ENCODE measurements around the gene SPARCL1.

The SPARCL1 gene

GRCh38 chr4:87493115-87493514 is 36.1 kb downstream of the SPARCL1 start:
- TF ChIP-seq TAF1 (IDR thresholded peaks at IDR 0.05; ENCODE audit: borderline replicate concordance, insufficient read depth, low read length) (no peak), REST (IDR thresholded peaks at IDR 0.05; ENCODE audit: insufficient read depth in 1 of 2, low read depth in 2 of 2, low read length in 2 of 2) (no peak), SIN3A (IDR thresholded peaks at IDR 0.05; ENCODE audit: borderline replicate concordance, insufficient read depth, low read length) (no peak), POLR2AphosphoS5 (IDR thresholded peaks at IDR 0.05; ENCODE audit: low read depth, low read length) (no peak), FOXP2 (optimal IDR thresholded peaks at IDR 0.05; ENCODE audit: borderline replicate concordance, extremely low read depth, extremely low read length, insufficient read depth) (no peak)

GRCh38 chr4:87491436-87491835 is 37.7 kb downstream of the SPARCL1 start:
- no peak for TF ChIP-seq SIN3A (IDR thresholded peaks at IDR 0.05; ENCODE audit: borderline replicate concordance, insufficient read depth, low read length)
- no peak for TF ChIP-seq REST (IDR thresholded peaks at IDR 0.05; ENCODE audit: insufficient read depth in 1 of 2, low read depth in 2 of 2, low read length in 2 of 2)
- no peak for TF ChIP-seq TAF1 (IDR thresholded peaks at IDR 0.05; ENCODE audit: borderline replicate concordance, insufficient read depth, low read length)
- no peak for TF ChIP-seq POLR2AphosphoS5 (IDR thresholded peaks at IDR 0.05; ENCODE audit: low read depth, low read length)
- no peak for TF ChIP-seq FOXP2 (optimal IDR thresholded peaks at IDR 0.05; ENCODE audit: borderline replicate concordance, extremely low read depth, extremely low read length, insufficient read depth)

GRCh38 chr4:87490664-87491369 is 38.4 kb downstream of the SPARCL1 start:
- TF ChIP-seq REST (IDR thresholded peaks at IDR 0.05; ENCODE audit: insufficient read depth in 1 of 2, low read depth in 2 of 2, low read length in 2 of 2) (no peak), FOXP2 (optimal IDR thresholded peaks at IDR 0.05; ENCODE audit: borderline replicate concordance, extremely low read depth, extremely low read length, insufficient read depth) (no peak), POLR2AphosphoS5 (IDR thresholded peaks at IDR 0.05; ENCODE audit: low read depth, low read length) (no peak)

- TF ChIP-seq POLR2AphosphoS5 (IDR thresholded peaks at IDR 0.05; ENCODE audit: low read depth, low read length) (no peak), FOXP2 (optimal IDR thresholded peaks at IDR 0.05; ENCODE audit: borderline replicate concordance, extremely low read depth, extremely low read length, insufficient read depth) (no peak), TAF1 (IDR thresholded peaks at IDR 0.05; ENCODE audit: borderline replicate concordance, insufficient read depth, low read length) (no peak), SIN3A (IDR thresholded peaks at IDR 0.05; ENCODE audit: borderline replicate concordance, insufficient read depth, low read length) (no peak), REST (IDR thresholded peaks at IDR 0.05; ENCODE audit: insufficient read depth in 1 of 2, low read depth in 2 of 2, low read length in 2 of 2) (no peak)
These were observed 39.5 kb downstream of the SPARCL1 start for GRCh38 chr4:87489678-87490077.

GRCh38 chr4:87481377-87481776 is 47.8 kb downstream of the SPARCL1 start:
- no peak for TF ChIP-seq REST (IDR thresholded peaks at IDR 0.05; ENCODE audit: insufficient read depth in 1 of 2, low read depth in 2 of 2, low read length in 2 of 2)
- no peak for TF ChIP-seq FOXP2 (optimal IDR thresholded peaks at IDR 0.05; ENCODE audit: borderline replicate concordance, extremely low read depth, extremely low read length, insufficient read depth)
- TF ChIP-seq POLR2AphosphoS5 (IDR thresholded peaks at IDR 0.05; ENCODE audit: low read depth, low read length): no peak
- TF ChIP-seq TAF1 (IDR thresholded peaks at IDR 0.05; ENCODE audit: borderline replicate concordance, insufficient read depth, low read length): no peak
- no peak for TF ChIP-seq SIN3A (IDR thresholded peaks at IDR 0.05; ENCODE audit: borderline replicate concordance, insufficient read depth, low read length)

All from PFSK-1 (cell line).